ENCODE data around the gene B3GAT3. TPM values are rescaled to one million over a fixed set of nuclear protein-coding genes. Genes with fewer than 3 reads are reported as not detected.
A peak's percentile ranks its signal among the peaks of the same experiment; 100 is the strongest.
"Not testable (repeated sequence)": the region's sequence is repeated elsewhere in the genome, so short reads cannot be mapped to it uniquely, and the experiment has no call there.

Gene B3GAT3
- total RNA-seq, 2 donors from 2014 or later, result 69.6 to 79.5 TPM

- Mint-ChIP-seq H3K9me3 (no peaks in the 10 kb centered on the region), H3K36me3 (peaks cover 18 to 19% of the 10 kb centered on the region in 2 donors), H3K27ac (no peak overlapping the region)
- DNase-seq (ENCODE audit: low spot score in 2 of 2) (no peak), ATAC-seq (no peak)
Measured at GRCh38 chr11:62648185-62648966, 26.6 kb upstream of the B3GAT3 start.

DNA sequence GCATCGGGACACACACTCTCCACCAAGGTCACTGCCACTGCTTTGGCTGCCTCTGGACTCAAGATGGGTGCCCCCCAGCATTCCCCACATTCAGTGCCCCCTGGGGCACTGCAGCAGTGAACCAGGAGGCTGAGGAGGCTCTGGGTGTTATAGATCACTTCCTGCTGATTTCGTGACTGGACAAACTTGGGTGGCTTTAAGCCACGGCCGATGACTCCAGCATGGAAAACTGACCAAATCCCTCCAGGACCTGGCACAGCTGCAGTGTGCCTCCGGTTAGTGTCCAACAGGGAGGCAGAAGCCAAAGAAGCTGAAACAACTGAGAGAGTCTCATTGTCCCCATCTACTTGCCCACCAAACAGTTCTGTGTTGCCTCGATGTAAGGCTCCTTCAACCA lies 25.8 kb upstream of the B3GAT3 start:
- no peak overlapping the region for H3K27ac Mint-ChIP-seq
- DNase-seq (ENCODE audit: low spot score in 2 of 2) (no peak), ATAC-seq (no peak)
- no peaks in the 10 kb centered on the region for H3K9me3 Mint-ChIP-seq
- peaks cover 14 to 21% of the 10 kb centered on the region in 2 donors for H3K36me3 Mint-ChIP-seq

GRCh38 chr11:62646825-62647608 lies 25.2 kb upstream of the B3GAT3 start:
- H3K9me3 Mint-ChIP-seq, result no peaks in the 10 kb centered on the region
- H3K36me3 Mint-ChIP-seq, result peaks cover 12 to 17% of the 10 kb centered on the region in 2 donors
- peak overlapping the region; percentile 92 to 98 for H3K27ac Mint-ChIP-seq
- DNase-seq (ENCODE audit: low spot score in 2 of 2) (no peak), ATAC-seq (peak; percentile 0 to 3)

- Mint-ChIP-seq H3K36me3 (peaks cover 12 to 17% of the 10 kb centered on the region in 2 donors), H3K9me3 (no peaks in the 10 kb centered on the region), H3K27ac (peak within 1 kb of the TSS; percentile 92 to 98)
- peak; percentile 98 for DNase-seq (ENCODE audit: low spot score in 2 of 2)
- peak; percentile 99 to 100 for ATAC-seq
Measured at GRCh38 chr11:62645946-62646824, 24.4 kb upstream of the B3GAT3 start, which contains the start of gene GANAB. GANAB (minus strand) TSS chr11:62646613; CDS start chr11:62646599, 14 bp downstream.

GRCh38 chr11:62645671-62645945 lies 23.8 kb upstream of the B3GAT3 start:
- Mint-ChIP-seq H3K9me3 (no peaks in the 10 kb centered on the region), H3K36me3 (peaks cover 12 to 22% of the 10 kb centered on the region in 2 donors), H3K27ac (peak overlapping the region; percentile 92 to 98)
- DNase-seq (ENCODE audit: low spot score in 2 of 2) (no peak), ATAC-seq (no peak)

GRCh38 chr11:62644220-62644619 lies 22.4 kb upstream of the B3GAT3 start:
- peaks cover 0 to 5% of the 10 kb centered on the region in 2 donors for H3K9me3 Mint-ChIP-seq
- peaks cover 18 to 25% of the 10 kb centered on the region in 2 donors for H3K36me3 Mint-ChIP-seq
- H3K27ac Mint-ChIP-seq, result peak overlapping the region; percentile 40 to 92
- DNase-seq (ENCODE audit: low spot score in 2 of 2) (no peak), ATAC-seq (no peak)

DNA sequence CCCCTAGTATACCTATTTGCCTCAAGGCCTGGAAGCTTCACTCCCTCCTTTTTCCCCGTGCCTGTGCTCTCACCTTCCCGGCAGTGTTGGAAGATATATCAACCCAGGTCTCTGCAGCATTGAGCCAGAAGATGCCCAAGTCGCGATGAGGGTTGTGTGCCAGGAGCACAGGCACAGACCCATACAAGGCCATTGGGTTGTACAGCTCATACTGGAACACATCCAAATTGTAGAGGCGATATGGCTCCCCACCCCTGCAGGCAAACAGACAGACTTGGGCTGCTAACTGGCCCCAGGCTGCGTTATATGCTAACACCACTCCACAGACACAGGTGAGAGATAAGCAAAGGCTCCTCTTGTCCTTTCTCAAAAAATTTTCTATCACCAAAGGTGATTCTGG lies 10.7 kb upstream of the B3GAT3 start:
- ATAC-seq, result no peak
- no peak for DNase-seq (ENCODE audit: low spot score in 2 of 2)
- Mint-ChIP-seq H3K36me3 (peaks cover 27 to 43% of the 10 kb centered on the region in 2 donors), H3K27ac (peak overlapping the region; percentile 62 to 72), H3K9me3 (no peaks in the 10 kb centered on the region)

DNA sequence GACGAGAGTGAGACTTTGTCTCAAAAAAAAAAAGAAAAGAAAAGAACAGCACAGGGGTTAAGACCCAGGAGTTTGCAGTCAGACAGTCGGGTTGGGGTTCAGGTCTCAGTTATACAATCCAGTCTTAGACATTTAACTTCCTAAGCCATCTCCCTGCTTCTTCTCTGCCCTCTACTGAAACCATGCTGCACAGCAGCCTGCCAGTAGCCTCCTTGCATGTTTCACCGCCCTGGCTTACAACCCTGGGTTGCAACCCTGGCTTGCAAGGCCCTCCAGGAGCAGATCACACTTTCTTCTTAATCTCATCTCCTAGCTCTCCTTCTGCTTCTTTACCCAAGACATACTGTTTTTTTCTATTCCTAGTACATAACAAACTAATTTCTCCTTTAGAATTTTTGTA lies 5.9 kb upstream of the B3GAT3 start:
- peak overlapping the region in 1 of 2 donors; percentile 79 for H3K27ac Mint-ChIP-seq
- peaks cover 23 to 34% of the 10 kb centered on the region in 2 donors for H3K36me3 Mint-ChIP-seq

DNA sequence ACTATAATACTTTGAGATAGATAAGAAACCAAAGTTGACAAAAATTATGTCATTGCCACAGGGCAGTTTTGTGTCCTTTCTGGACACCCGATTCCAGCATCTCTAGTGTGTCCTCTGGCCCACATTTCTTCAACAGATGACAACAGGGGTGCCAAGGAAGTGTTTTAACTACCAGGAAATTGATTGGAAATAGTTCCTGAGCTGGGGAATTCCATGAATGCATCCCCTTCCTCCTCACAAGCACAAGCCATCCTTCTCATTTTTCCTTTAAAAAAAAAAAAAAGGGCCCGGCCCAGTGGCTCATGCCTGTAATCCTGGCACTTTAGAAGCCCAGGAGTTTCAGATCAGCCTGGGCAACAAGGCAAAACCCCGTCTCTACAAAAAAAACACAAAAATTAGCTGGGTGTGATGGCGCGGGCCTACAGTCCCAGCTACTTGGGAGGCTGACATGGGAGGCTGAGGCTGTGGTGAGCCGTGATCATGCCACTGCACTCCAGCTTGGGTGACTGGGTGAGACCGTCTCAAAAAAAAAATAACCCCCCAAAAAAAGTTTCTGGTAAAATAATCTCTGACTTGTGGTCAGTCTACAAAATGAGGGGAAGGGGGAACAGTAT lies 797 bp upstream of the B3GAT3 start:
- Mint-ChIP-seq H3K9me3 (no peaks in the 10 kb centered on the region), H3K27ac (peak overlapping the region; percentile 91 to 92), H3K36me3 (peaks cover 21 to 31% of the 10 kb centered on the region in 2 donors)
- ATAC-seq (no peak), DNase-seq (ENCODE audit: low spot score in 2 of 2) (no peak)

More for the DNA sequence above, 5.9 kb upstream of the B3GAT3 start:
- H3K9me3 Mint-ChIP-seq, result no peaks in the 10 kb centered on the region
- no peak for ATAC-seq
- DNase-seq (ENCODE audit: low spot score in 2 of 2), result no peak

DNA sequence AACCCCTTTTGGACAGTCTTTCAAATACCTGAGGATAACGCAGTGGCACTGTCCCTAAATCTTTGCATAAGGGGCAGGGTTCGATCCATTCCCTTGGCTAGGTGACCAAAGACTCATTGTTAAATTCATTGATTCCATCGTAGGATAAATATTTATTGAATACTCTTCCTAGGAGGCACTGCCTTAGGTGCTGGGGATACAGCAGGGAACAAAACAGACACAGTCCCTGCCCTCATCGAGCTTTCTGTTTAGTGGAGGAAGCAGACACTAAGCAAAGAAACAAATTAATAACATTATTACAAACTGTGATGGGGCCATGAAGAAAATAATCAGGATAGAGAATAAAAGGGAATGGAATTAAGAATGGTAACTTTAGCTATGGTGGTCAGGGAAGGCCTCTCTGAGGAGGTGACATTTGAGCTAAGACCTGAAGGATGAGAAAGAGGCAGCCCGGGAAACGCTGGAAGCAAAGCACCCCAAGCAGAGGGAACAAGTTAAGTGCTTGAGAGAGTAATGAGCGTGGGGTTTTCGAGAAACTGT lies 689 bp downstream of the B3GAT3 start:
- peaks cover 19 to 20% of the 10 kb centered on the region in 2 donors for H3K36me3 Mint-ChIP-seq
- ATAC-seq (no peak), DNase-seq (ENCODE audit: low spot score in 2 of 2) (no peak)
- H3K9me3 Mint-ChIP-seq, result no peaks in the 10 kb centered on the region
- H3K27ac Mint-ChIP-seq, result peak overlapping the region; percentile 92 to 98

GRCh38 chr11:62616957-62617356 lies 4.8 kb downstream of the B3GAT3 start:
- Mint-ChIP-seq H3K36me3 (peaks cover 16 to 19% of the 10 kb centered on the region in 2 donors), H3K27ac (peak overlapping the region in 1 of 2 donors; percentile 30)
- not testable (repeated sequence) for H3K9me3 Mint-ChIP-seq; DNase-seq (ENCODE audit: low spot score in 2 of 2); ATAC-seq

- DNase-seq (ENCODE audit: low spot score in 2 of 2) (no peak), ATAC-seq (no peak)
- peak overlapping the region in 1 of 2 donors; percentile 86 for H3K27ac Mint-ChIP-seq
- peaks cover 13 to 16% of the 10 kb centered on the region in 2 donors for H3K36me3 Mint-ChIP-seq
- H3K9me3 Mint-ChIP-seq, result no peaks in the 10 kb centered on the region
Measured at GRCh38 chr11:62615521-62615920, 6.3 kb downstream of the B3GAT3 start.

DNA sequence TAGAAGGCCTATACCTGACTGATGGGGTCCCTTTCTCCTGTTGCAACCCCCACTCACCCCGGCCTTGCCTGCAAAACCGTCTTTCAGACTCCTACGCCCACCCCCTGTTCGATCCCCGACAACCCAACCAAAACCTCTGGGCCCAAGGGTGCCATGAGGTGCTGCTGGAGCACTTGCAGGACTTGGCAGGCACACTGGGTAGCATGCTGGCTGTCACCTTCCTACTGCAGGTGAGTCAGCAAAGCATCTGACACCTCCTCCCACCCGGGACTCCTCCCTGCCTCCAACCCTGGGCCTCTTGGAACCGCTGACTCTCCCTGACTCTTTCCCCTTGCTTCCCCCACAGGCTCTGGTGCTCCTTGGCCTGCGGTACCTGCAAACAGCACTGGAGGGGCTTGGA lies 7.5 kb downstream of the B3GAT3 start:
- ATAC-seq (peak in 1 of 2 donors; percentile 14), DNase-seq (ENCODE audit: low spot score in 2 of 2) (no peak)
- Mint-ChIP-seq H3K9me3 (no peaks in the 10 kb centered on the region), H3K27ac (peak overlapping the region; percentile 86 to 95), H3K36me3 (peaks cover 15 to 19% of the 10 kb centered on the region in 2 donors)

GRCh38 chr11:62613291-62613778 lies 8.5 kb downstream of the B3GAT3 start:
- DNase-seq (ENCODE audit: low spot score in 2 of 2), result peak in 1 of 2 donors; percentile 64
- Mint-ChIP-seq H3K27ac (peak overlapping the region in 1 of 2 donors; percentile 86), H3K9me3 (no peaks in the 10 kb centered on the region), H3K36me3 (peaks cover 15% of the 10 kb centered on the region in 2 donors)
- ATAC-seq, result no peak

GRCh38 chr11:62612366-62613290 lies 9.2 kb downstream of the B3GAT3 start, which contains the start of the genes EML3 and ROM1:
EML3 (minus strand) TSS chr11:62612775; CDS start chr11:62612457, 318 bp downstream.
ROM1 (plus strand) TSS chr11:62613257; CDS start chr11:62613282, 25 bp downstream.
- H3K9me3 Mint-ChIP-seq, result no peaks in the 10 kb centered on the region
- DNase-seq (ENCODE audit: low spot score in 2 of 2) (peak; percentile 84 to 97), ATAC-seq (peak; percentile 59 to 81)
- H3K36me3 Mint-ChIP-seq, result peaks cover 15% of the 10 kb centered on the region in 2 donors
- peak within 1 kb of the TSS; percentile 91 to 99 for H3K27ac Mint-ChIP-seq

Measured in activated naive CD4-positive, alpha-beta T cell treated with anti-CD3 and anti-CD28 coated beads, Interleukin-2, amount 50 U/mL, for 72 hours (primary cell).